WTC11 (cell line): ENCODE data around the gene TBC1D17. TPM values are rescaled to one million over a fixed set of nuclear protein-coding genes. Genes with fewer than 3 reads are reported as not detected.
"Not testable (repeated sequence)": the region's sequence is repeated elsewhere in the genome, so short reads cannot be mapped to it uniquely, and the experiment has no call there.

Source experiments
- ATAC-seq: fragments of 200-7000 bp; cut with Tn5 transposase; 2 replicates; pipeline ENCODE4 v1.10.0; 2021; ENCODE audit warnings: mild to moderate bottlenecking, moderate library complexity
- CTCF ChIA-PET: fragments of 300-600 bp; sonication (Branson Sonifier 250); formaldehyde crosslinking; loops from one replicate; lab custom pipeline; 2021; ENCODE audit warnings: antibody characterized with exemption; lab: Charles Lee
- POLR2A ChIA-PET: fragments of 350-600 bp; sonication (Branson Sonifier 250); formaldehyde crosslinking; loops from one replicate; lab custom pipeline; 2021; ENCODE audit warnings: antibody characterized with exemption; lab: Charles Lee
- DNase-seq: peaks from one replicate; pipeline ENCODE4 v3.0.0; 2021; ENCODE audit warnings: low spot score
- H3K27ac Mint-ChIP-seq: 2 replicates; pipeline ENCODE4 v1.8.0; 2021; ENCODE audit warnings: mixed read lengths
- H3K27me3 Mint-ChIP-seq: 2 replicates; pipeline ENCODE4 v1.8.0; 2021; ENCODE audit warnings: low read depth, mild to moderate bottlenecking, moderate library complexity, mixed read lengths
- H3K36me3 Mint-ChIP-seq: 2 replicates; pipeline ENCODE4 v1.8.0; 2021; ENCODE audit warnings: mixed read lengths
- H3K4me1 Mint-ChIP-seq: 2 replicates; pipeline ENCODE4 v1.8.0; 2022; ENCODE audit warnings: mixed read lengths
- H3K4me3 Mint-ChIP-seq: 2 replicates; pipeline ENCODE4 v1.8.0; 2021; ENCODE audit warnings: mild to moderate bottlenecking, moderate library complexity, mixed read lengths
- H3K9me3 Mint-ChIP-seq: 2 replicates; pipeline ENCODE4 v1.8.0; 2021; ENCODE audit warnings: mixed read lengths
- CBFB ChIP-seq: sonication (generic); formaldehyde crosslinking; IDR thresholded peaks from 2 replicates; pipeline ENCODE4 v1.8.1; 2022; ENCODE audit warnings: mild to moderate bottlenecking, low read depth, missing genetic modification reagents
- EMX1 ChIP-seq: fragments of 250-450 bp; sonication (Bioruptor Pico); IDR thresholded peaks from 2 replicates; pipeline ENCODE4 v1.8.0; 2021; ENCODE audit warnings: mild to moderate bottlenecking
- GABPB1 ChIP-seq: sonication (generic); formaldehyde crosslinking; IDR thresholded peaks from 2 replicates; pipeline ENCODE4 v1.8.1; 2023; ENCODE audit warnings: mild to moderate bottlenecking, missing genetic modification reagents
- GRHL2 ChIP-seq: fragments of 250-450 bp; sonication (Bioruptor Pico); IDR thresholded peaks from 2 replicates; pipeline ENCODE4 v1.8.0; 2022; ENCODE audit warnings: mild to moderate bottlenecking, moderate library complexity; ENCODE audit not compliant: insufficient replicate concordance, severe bottlenecking
- NR3C1 ChIP-seq: sonication (generic); formaldehyde crosslinking; conservative IDR thresholded peaks from 2 replicates; pipeline ENCODE4 v1.8.1; 2023; ENCODE audit warnings: low read depth, mild to moderate bottlenecking, missing genetic modification reagents
- RORB ChIP-seq: fragments of 250-450 bp; sonication (Bioruptor Pico); IDR thresholded peaks from 2 replicates; pipeline ENCODE4 v1.9.0; 2021; ENCODE audit warnings: mild to moderate bottlenecking
- ZBTB21 ChIP-seq: sonication (generic); formaldehyde crosslinking; IDR thresholded peaks from 2 replicates; pipeline ENCODE4 v1.8.1; 2023; ENCODE audit warnings: mild to moderate bottlenecking, missing genetic modification reagents, borderline replicate concordance
- total RNA-seq: library from RNA; stranded (reverse); gene quantifications from 3 replicates; pipeline ENCODE4 v1.2.3, GENCODE V29; 2021
- TF ChIP-seq, protein P1 (sequence below): sonication (generic); formaldehyde crosslinking; IDR thresholded peaks from 2 replicates; pipeline ENCODE4 v1.8.0; 2023; ENCODE audit warnings: missing genetic modification reagents, mild to moderate bottlenecking, borderline replicate concordance
- TF ChIP-seq, protein P2 (sequence below): sonication (generic); formaldehyde crosslinking; conservative IDR thresholded peaks from 2 replicates; pipeline ENCODE4 v1.8.1; 2022; ENCODE audit warnings: mild to moderate bottlenecking, missing genetic modification reagents
- TF ChIP-seq, protein P3 (sequence below): fragments of 250-450 bp; sonication (Bioruptor Pico); IDR thresholded peaks from 2 replicates; pipeline ENCODE4 v1.9.0; 2021; ENCODE audit warnings: mild to moderate bottlenecking, borderline replicate concordance
- TF ChIP-seq, protein P4 (sequence below): sonication (generic); formaldehyde crosslinking; IDR thresholded peaks from 2 replicates; pipeline ENCODE4 v1.8.0; 2022; ENCODE audit warnings: mild to moderate bottlenecking, missing genetic modification reagents
- TF ChIP-seq, protein P5 (sequence below): sonication (generic); formaldehyde crosslinking; IDR thresholded peaks from 2 replicates; pipeline ENCODE4 v1.8.1; 2023; ENCODE audit warnings: mild to moderate bottlenecking, missing genetic modification reagents

The TBC1D17 gene
- total RNA-seq, 1 experiment from 2014 or later = 52.8 TPM

DNA sequence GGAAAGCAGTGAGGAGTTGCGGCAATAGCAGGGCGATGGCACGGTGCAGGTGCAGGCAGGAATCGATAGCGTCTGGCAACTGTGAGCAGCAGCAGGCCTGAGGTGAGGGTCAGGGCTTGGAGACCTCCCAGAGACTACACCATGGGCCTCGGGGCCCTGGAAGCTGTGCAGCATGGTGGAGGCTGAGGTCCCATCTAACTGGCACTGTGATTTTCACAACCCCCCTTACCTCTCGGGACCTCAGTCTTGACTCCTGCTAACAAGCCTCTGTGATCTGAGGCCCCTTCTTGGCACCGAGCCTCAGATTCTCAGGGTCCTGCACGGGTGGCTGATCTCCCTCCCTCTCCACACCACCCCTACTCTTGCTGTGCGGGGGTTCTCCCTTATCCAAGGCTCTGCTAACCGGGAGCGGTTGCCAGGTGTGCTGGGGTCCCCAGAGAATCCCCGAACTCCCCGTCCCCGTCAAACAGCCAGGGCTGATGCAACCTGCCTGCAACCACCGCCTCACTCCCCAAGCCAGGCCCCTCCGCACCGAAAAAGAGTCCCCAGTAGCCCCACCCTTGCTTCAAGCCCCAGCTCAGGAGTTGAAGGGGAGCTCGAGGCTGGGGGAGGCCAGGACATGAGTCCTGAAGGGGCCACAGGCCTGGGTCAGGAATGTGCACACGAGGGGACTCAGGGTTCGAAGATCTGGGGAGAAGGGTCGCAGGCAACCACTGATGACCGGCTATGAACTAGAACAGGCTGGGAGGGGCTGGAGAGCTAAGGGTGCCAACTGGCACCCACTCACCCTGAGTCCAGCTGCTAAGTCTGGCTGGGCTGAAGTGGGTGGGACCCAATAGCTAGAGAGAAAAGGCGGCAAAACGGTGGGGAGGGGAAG lies 46.7 kb downstream of the TBC1D17 start:
- Mint-ChIP-seq H3K4me3 (no peak overlapping the region), H3K4me1 (peaks cover 44% of the 10 kb centered on the region), H3K27me3 (peaks cover 4% of the 10 kb centered on the region; the same call in 1 of the 2 replicates), H3K9me3 (no peaks in the 10 kb centered on the region), H3K27ac (0 out of 2 replicates have a peak overlapping the region, but pooled peaks have one; percentile 32), H3K36me3 (peaks cover 34% of the 10 kb centered on the region)
- ChIA-PET POLR2A (interaction anchor here (0.5 to 0.6 kb wide), 2 partner anchors 30 to 56 kb away, joined by 4 to 7 read pairs; partner anchors contain the start of gene PNKP), CTCF (interaction anchor here (1.0 to 1.2 kb wide), 2 partner anchors 12 to 34 kb away, joined by 3 to 5 read pairs; no protein-coding TSS in a partner anchor)
- DNase-seq (peak; percentile 36), ATAC-seq (no peak)
- TF ChIP-seq GABPB1 (CRISPR knock-in tag) (peak; percentile 78), CBFB (CRISPR knock-in tag) (no peak)

DNA sequence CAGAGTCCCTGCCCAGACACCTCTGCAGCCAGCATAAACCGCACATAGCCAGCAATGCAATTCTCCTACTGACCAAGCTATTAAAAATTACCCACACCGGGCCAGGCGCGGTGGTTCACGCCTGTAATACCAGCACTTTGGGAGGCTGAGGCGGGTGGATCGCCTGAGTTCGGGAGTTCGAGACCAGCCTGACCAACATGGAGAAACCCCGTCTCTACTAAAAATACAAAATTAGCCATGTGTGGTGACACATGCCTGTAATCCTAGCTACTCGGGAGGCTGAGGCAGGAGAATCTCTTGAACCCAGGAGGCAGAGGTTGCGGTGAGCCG lies 47.3 kb downstream of the TBC1D17 start:
- DNase-seq, H3K9me3 Mint-ChIP-seq, ATAC-seq, H3K4me3 Mint-ChIP-seq, H3K27ac Mint-ChIP-seq, H3K27me3 Mint-ChIP-seq: not testable (repeated sequence)
- ChIA-PET POLR2A (interaction anchor here (0.5 to 0.6 kb wide), 2 partner anchors 31 to 57 kb away, joined by 4 to 7 read pairs; partner anchors contain the start of gene PNKP), CTCF (interaction anchor here (1.0 to 1.2 kb wide), 2 partner anchors 12 to 35 kb away, joined by 3 to 5 read pairs; no protein-coding TSS in a partner anchor)
- H3K4me1 Mint-ChIP-seq = peaks cover 41% of the 10 kb centered on the region
- peaks cover 34% of the 10 kb centered on the region for H3K36me3 Mint-ChIP-seq

DNA sequence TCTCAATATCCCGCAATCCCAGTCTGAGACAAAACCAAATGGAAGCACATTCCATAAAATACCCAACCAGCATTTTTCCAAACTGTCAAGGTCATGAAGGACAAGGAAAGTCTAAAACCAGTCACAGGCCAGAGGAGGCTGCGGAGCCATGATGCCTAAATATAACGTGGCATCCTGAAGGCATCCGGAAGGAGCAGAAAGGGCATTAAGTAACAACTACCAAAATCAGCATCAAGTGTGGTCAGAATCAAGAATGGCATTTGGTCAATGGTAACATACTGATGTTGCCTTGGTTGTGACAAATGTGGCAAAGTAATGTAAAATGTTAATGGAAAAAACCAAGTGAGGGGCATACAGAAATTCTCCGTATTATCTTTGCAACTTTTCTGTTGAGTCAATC lies 48.0 kb downstream of the TBC1D17 start:
- ATAC-seq = no peak
- Mint-ChIP-seq H3K4me1 (peaks cover 45% of the 10 kb centered on the region), H3K36me3 (peaks cover 33% of the 10 kb centered on the region), H3K4me3 (no peak overlapping the region), H3K27ac (peak overlapping the region; percentile 53), H3K9me3 (no peaks in the 10 kb centered on the region)
- POLR2A ChIA-PET = no interaction called here
- CTCF ChIA-PET = interaction anchor here (1.2 kb wide), 1 partner anchor 35 kb away, joined by 5 read pairs; no protein-coding TSS in a partner anchor
- no peak for DNase-seq
- TF ChIP-seq EMX1 (CRISPR knock-in tag) = no peak
- TF ChIP-seq, protein P1, sequence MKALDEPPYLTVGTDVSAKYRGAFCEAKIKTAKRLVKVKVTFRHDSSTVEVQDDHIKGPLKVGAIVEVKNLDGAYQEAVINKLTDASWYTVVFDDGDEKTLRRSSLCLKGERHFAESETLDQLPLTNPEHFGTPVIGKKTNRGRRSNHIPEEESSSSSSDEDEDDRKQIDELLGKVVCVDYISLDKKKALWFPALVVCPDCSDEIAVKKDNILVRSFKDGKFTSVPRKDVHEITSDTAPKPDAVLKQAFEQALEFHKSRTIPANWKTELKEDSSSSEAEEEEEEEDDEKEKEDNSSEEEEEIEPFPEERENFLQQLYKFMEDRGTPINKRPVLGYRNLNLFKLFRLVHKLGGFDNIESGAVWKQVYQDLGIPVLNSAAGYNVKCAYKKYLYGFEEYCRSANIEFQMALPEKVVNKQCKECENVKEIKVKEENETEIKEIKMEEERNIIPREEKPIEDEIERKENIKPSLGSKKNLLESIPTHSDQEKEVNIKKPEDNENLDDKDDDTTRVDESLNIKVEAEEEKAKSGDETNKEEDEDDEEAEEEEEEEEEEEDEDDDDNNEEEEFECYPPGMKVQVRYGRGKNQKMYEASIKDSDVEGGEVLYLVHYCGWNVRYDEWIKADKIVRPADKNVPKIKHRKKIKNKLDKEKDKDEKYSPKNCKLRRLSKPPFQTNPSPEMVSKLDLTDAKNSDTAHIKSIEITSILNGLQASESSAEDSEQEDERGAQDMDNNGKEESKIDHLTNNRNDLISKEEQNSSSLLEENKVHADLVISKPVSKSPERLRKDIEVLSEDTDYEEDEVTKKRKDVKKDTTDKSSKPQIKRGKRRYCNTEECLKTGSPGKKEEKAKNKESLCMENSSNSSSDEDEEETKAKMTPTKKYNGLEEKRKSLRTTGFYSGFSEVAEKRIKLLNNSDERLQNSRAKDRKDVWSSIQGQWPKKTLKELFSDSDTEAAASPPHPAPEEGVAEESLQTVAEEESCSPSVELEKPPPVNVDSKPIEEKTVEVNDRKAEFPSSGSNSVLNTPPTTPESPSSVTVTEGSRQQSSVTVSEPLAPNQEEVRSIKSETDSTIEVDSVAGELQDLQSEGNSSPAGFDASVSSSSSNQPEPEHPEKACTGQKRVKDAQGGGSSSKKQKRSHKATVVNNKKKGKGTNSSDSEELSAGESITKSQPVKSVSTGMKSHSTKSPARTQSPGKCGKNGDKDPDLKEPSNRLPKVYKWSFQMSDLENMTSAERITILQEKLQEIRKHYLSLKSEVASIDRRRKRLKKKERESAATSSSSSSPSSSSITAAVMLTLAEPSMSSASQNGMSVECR (CRISPR knock-in tag) = no peak
- no peak for TF ChIP-seq ZBTB21 (CRISPR knock-in tag)
- TF ChIP-seq NR3C1 (CRISPR knock-in tag) = no peak
- TF ChIP-seq, protein P2, sequence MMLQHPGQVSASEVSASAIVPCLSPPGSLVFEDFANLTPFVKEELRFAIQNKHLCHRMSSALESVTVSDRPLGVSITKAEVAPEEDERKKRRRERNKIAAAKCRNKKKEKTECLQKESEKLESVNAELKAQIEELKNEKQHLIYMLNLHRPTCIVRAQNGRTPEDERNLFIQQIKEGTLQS (CRISPR knock-in tag) = no peak
- TF ChIP-seq, protein P3, sequence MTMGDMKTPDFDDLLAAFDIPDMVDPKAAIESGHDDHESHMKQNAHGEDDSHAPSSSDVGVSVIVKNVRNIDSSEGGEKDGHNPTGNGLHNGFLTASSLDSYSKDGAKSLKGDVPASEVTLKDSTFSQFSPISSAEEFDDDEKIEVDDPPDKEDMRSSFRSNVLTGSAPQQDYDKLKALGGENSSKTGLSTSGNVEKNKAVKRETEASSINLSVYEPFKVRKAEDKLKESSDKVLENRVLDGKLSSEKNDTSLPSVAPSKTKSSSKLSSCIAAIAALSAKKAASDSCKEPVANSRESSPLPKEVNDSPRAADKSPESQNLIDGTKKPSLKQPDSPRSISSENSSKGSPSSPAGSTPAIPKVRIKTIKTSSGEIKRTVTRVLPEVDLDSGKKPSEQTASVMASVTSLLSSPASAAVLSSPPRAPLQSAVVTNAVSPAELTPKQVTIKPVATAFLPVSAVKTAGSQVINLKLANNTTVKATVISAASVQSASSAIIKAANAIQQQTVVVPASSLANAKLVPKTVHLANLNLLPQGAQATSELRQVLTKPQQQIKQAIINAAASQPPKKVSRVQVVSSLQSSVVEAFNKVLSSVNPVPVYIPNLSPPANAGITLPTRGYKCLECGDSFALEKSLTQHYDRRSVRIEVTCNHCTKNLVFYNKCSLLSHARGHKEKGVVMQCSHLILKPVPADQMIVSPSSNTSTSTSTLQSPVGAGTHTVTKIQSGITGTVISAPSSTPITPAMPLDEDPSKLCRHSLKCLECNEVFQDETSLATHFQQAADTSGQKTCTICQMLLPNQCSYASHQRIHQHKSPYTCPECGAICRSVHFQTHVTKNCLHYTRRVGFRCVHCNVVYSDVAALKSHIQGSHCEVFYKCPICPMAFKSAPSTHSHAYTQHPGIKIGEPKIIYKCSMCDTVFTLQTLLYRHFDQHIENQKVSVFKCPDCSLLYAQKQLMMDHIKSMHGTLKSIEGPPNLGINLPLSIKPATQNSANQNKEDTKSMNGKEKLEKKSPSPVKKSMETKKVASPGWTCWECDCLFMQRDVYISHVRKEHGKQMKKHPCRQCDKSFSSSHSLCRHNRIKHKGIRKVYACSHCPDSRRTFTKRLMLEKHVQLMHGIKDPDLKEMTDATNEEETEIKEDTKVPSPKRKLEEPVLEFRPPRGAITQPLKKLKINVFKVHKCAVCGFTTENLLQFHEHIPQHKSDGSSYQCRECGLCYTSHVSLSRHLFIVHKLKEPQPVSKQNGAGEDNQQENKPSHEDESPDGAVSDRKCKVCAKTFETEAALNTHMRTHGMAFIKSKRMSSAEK = no peak
- TF ChIP-seq RORB (CRISPR knock-in tag) = no peak
- TF ChIP-seq, protein P4, sequence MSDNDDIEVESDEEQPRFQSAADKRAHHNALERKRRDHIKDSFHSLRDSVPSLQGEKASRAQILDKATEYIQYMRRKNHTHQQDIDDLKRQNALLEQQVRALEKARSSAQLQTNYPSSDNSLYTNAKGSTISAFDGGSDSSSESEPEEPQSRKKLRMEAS (CRISPR knock-in tag) = no peak
- TF ChIP-seq, protein P5, sequence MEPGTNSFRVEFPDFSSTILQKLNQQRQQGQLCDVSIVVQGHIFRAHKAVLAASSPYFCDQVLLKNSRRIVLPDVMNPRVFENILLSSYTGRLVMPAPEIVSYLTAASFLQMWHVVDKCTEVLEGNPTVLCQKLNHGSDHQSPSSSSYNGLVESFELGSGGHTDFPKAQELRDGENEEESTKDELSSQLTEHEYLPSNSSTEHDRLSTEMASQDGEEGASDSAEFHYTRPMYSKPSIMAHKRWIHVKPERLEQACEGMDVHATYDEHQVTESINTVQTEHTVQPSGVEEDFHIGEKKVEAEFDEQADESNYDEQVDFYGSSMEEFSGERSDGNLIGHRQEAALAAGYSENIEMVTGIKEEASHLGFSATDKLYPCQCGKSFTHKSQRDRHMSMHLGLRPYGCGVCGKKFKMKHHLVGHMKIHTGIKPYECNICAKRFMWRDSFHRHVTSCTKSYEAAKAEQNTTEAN = no peak
- TF ChIP-seq GRHL2 (CRISPR knock-in tag) = no peak
- TF ChIP-seq, all 79 proteins: peak for 0
- peaks cover 4% of the 10 kb centered on the region; the same call in 1 of the 2 replicates for H3K27me3 Mint-ChIP-seq
